HG03139 (cell line): ENCODE results near the gene ABCA2.

Experiments used
- ATAC-seq: cut with Tn5 transposase; IDR thresholded peaks from one replicate; pipeline ENCODE4 v1.9.1; 2021; ENCODE audit not compliant: unreplicated experiment

The ABCA2 gene

GRCh38 chr9:136983656-136984314, 44.3 kb downstream of the ABCA2 start:
- ATAC-seq = no peak

DNA sequence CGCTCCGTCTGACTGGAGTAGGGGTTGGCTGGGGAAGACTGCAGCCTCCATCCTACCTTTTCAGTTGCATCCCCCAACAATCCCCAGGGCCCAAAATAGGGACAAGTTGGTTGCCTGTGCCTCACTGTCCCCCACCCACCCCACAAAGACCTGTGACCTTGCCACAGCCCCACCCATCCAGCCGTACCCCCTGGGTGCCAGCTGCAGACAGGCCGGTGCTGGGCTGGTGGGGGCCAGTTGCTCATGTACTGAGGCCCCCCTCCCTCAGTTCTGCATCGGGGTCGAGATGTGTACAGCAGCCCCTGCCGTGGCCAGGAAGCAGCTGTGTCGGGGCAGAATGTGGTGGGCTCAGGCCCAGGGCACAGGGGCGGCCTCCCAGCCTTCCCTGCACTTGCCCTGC, 44.9 kb downstream of the ABCA2 start:
- ATAC-seq = no peak

DNA sequence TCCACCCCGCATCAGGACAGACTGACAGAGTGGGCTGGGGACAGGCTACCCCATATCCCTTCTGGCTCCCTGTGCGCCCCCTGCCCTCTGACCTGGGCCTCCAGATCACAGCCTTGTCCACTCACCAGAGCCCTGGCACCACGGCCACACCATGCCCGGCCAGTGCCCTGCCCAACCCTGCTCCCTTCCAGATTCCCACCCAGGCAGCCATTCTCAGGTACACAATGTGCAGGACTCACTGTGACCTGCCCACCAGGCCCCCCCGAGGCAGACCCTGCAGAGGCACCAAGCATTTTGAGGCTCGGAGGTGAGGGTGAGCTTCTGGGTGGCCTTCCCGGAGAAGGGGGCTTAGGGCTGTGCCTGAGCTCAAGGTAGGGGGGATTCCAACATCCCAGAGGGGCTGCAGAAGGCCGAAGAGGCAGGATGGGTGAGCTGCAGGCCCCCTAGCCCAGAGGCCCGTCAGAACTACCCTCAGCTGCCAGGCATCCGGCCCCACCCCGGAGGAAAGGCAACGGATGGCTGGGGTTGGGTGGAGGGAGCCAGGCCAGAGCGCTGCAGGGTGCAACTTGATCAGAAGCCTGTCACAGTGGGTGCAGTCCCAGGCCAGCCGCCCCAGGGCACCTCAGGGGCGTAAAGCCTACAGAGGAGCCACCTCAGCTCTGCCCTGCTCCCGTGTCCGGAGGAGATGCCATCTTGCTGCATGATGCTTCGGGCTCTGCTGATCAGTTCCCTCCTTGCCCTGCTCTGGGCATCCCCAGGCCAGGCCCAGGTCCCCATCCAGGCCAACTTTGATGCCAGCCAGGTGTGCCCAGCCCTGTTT, 45.6 kb downstream of the ABCA2 start, which contains the start of gene LCNL1:
Gene LCNL1 (plus strand): TSS at position 762 of the 820 bp plus-strand sequence. CDS start 594 bp downstream, outside the sequence.
- no peak for ATAC-seq

- ATAC-seq = no peak
Measured at GRCh38 chr9:136981588-136982231, 46.3 kb downstream of the ABCA2 start.

DNA sequence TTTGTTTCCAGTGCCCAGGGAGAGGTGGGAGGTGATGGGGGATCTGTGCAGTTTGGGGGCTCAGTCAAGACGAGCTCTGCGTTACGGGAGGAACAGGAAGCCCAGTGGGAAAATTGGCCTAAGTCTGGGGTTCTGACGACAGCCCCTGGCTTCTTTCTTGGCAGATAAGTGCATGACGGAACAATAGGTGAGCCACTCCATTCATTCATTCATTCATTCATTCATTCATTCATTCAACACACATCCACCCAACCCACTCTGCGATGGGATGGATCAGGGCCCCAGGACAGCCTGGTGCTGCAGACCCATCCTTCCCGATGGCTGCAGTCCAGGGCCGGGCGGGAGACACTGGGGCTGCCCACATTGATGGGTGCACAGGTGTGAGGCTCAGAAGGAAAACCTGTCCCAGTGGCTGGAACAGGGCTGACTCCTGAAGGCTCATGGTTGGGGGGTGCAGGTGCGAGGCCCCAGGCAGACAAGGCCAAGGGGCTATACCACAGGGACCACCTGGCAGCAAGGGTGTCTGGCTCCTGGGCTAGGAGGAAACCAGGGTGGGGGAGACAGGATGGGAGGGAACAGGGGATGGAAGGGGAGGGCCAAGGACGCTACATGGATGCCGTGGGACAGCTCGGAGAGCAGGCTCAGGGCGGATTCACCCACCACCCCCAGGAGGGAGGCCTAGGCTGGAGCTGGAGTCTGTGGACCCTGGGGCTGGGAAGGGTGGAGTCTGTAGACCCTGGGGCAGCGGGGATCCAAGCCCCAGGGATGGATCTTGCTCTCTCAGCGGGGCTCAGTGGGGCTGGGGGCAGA, 47.2 kb downstream of the ABCA2 start:
- ATAC-seq = no peak

GRCh38 chr9:136979769-136980587, 48.1 kb downstream of the ABCA2 start:
- no peak for ATAC-seq

DNA sequence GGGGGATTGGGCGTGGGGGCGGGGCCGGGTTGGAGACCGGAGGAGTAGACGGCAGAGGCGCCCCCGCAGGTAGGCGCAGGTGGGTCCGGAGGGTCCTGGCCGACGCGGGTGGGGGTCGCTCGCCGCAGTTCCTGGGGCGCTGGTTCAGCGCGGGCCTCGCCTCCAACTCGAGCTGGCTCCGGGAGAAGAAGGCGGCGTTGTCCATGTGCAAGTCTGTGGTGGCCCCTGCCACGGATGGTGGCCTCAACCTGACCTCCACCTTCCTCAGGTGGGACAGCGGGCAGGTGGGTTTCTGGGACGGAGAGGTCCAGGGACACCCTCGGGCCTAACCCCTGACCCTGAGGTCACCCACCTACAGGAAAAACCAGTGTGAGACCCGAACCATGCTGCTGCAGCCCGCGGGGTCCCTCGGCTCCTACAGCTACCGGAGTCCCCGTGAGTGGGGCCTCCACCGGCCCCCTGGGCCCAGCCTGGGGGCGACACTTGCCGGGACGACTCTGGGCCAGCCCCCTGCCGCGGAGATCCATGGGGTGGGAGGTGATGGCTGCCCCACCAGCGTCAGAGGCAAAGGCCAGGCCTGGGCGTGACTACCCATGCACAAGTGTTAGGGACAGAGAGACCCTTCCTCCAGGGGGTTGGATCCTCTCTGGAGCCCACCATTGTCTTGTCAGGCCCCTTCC, 49.0 kb downstream of the ABCA2 start:
- no peak for ATAC-seq

DNA sequence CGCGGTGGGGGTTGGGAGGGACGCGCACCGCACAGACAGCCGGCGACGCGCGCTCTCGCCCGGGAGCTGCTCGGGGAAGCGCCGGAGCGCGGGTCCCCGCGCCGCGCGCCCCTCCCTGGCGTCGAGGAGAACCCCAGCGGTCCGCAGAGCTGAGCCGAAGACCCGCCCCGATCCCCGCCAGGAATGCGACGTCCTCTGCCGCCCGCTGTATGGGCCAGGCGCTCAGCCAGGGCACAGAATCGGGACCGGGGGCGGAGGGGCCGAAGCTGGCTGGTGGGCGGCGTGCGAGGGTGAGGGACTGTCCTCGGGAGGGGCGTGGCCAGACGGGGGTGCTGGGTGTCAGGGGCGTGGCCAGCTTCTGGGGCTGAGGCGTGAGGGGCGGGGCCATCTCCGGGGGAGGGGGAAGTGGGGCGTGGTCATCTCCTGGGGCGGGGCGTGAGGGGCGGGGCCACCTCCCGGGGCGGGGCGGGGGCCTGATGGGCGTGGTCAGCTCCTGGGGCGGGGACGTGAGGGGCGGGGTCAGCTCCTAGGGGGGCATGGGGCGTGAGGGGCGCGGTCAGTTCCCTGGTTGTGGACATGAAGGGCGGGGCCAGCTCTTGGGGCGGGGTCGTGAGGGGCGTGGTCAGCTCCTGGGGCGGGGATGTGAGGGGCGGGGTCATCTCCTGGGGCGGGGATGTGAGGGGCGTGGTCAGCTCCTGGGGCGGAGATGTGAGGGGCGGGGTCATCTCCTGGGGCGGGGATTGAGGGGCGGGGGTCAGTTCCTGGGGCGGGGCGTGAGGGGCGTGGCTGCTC, 49.8 kb downstream of the ABCA2 start:
- no peak for ATAC-seq

DNA sequence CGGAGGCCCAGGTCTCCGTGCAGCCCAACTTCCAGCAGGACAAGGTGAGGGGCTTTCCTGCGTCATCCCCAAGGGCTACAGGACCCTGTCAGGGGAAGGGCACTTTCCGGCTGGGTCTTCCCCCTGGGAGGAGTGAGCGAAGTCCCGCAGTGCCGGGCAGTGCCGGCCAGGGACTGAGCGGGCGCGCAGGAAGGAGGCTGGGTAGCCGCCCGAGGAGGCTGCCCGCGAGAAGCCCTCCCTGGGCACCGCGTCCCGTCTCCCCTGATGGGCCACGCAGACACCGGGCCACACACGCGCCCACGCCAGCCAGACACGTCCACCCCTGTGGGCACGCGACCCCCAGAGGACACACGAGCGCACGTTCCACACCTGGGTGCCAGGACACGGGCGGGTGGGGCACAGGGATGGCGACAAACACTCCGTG, 50.4 kb downstream of the ABCA2 start:
- no peak for ATAC-seq

- ATAC-seq = no peak
Measured at GRCh38 chr9:136977223-136977622, 50.8 kb downstream of the ABCA2 start, which contains the start of gene PTGDS. Gene PTGDS, plus strand, starts transcription at chr9:136977504. Its CDS starts 75 bp downstream, at chr9:136977579.

DNA sequence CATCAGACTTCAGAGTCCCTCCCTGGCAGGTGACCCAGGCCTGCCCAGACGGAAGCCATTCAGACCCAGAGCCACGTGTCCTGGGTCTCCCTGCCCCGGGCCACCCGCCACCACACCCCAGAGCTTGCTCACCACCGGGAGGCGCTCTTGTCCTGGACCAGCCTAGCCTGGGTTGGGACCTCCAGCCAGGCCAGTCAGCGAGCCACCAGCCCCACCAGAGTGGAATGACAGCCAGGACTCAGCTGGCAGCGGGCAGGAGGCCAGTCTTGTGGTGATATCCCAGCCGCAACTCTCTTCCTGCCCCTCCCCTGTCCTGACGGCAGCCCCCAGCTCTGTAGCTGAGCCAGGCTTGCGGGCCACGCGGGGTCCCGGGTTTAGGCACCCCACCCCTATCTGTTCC, 52.4 kb downstream of the ABCA2 start:
- ATAC-seq = no peak

- no peak for ATAC-seq
Measured at GRCh38 chr9:136974817-136975535, 53.1 kb downstream of the ABCA2 start.

- no peak for ATAC-seq
Measured at GRCh38 chr9:136973618-136974617, 54.1 kb downstream of the ABCA2 start.

GRCh38 chr9:136972743-136973142, 55.3 kb downstream of the ABCA2 start:
- no peak for ATAC-seq

DNA sequence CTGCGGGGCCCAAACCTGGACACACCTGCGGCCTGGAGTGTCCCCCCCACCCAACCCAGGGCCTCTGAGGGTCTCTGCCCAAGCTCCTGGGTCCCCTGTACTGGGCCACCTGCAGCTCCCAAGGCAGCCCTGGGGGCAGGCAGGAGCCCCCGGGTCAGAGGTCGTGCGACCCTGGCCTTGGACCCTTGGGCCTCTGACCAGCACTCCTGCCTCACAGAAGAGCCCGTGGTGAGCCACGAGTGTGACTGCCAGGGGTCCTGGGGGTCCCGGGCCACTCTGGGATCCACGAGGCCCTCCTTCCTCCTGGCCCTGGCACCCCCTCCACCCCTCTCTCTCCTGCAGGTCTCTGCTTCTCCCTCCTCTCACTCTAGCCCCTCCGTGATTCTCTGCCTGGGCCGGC, 55.7 kb downstream of the ABCA2 start:
- ATAC-seq = no peak

- no peak for ATAC-seq
Measured at GRCh38 chr9:136971746-136972145, 56.3 kb downstream of the ABCA2 start.

DNA sequence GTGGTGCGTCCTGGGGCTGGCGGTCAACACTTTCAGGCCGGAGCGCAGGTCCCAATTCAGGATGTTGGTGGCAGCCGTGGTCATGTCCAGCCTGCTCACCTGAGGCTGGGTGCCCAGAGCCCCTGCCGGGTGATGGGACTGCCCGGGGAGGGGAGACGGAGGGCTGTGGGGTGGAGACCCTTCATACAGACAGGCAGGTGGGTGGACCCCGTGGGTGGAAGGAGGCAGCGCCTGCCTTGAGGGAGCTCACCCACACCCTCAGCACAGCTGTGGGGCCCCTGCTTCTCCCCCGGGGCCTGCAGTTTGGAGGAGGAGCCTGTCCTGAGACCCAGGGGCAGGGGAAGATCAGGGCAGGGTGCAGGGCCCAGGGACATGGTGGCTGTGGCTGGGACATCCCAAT, 57.7 kb downstream of the ABCA2 start:
- ATAC-seq = no peak
